ENCODE measurements around the gene RAB36.

The RAB36 gene

GRCh38 chr22:23107487-23108248 lies 37.6 kb upstream of the RAB36 start:
- no peak overlapping the region for H3K4me3 ChIP-seq (ENCODE audit: low read depth, low read length)
- no peak for DNase-seq (ENCODE audit: low read depth)
- TF ChIP-seq MYC (IDR thresholded peaks at IDR 0.05; ENCODE audit: low read depth, low read length) (no peak), MAX (IDR thresholded peaks at IDR 0.05; ENCODE audit: low read depth, low read length) (no peak), POLR2A (IDR thresholded peaks at IDR 0.05; ENCODE audit: extremely low read depth, insufficient read length) (no peak), CTCF (IDR thresholded peaks at IDR 0.05; ENCODE audit: low read depth, low read length) (no peak)

- H3K4me3 ChIP-seq (ENCODE audit: low read depth, low read length), result no peak overlapping the region
- DNase-seq (ENCODE audit: low read depth), result no peak
- TF ChIP-seq MAX (IDR thresholded peaks at IDR 0.05; ENCODE audit: low read depth, low read length) (no peak), POLR2A (IDR thresholded peaks at IDR 0.05; ENCODE audit: extremely low read depth, insufficient read length) (no peak), CTCF (IDR thresholded peaks at IDR 0.05; ENCODE audit: low read depth, low read length) (no peak), MYC (IDR thresholded peaks at IDR 0.05; ENCODE audit: low read depth, low read length) (no peak)
These were observed 36.8 kb upstream of the RAB36 start for GRCh38 chr22:23108249-23109078.

- no peak for DNase-seq (ENCODE audit: low read depth)
- no peak overlapping the region for H3K4me3 ChIP-seq (ENCODE audit: low read depth, low read length)
- no peak for TF ChIP-seq MYC (IDR thresholded peaks at IDR 0.05; ENCODE audit: low read depth, low read length)
These were observed 36.3 kb upstream of the RAB36 start for GRCh38 chr22:23109079-23109347.

GRCh38 chr22:23109441-23109978 lies 35.8 kb upstream of the RAB36 start:
- TF ChIP-seq CTCF (IDR thresholded peaks at IDR 0.05; ENCODE audit: low read depth, low read length), result no peak
- TF ChIP-seq POLR2A (IDR thresholded peaks at IDR 0.05; ENCODE audit: extremely low read depth, insufficient read length), result no peak
- TF ChIP-seq MYC (IDR thresholded peaks at IDR 0.05; ENCODE audit: low read depth, low read length), result no peak
- no peak for TF ChIP-seq MAX (IDR thresholded peaks at IDR 0.05; ENCODE audit: low read depth, low read length)
- H3K4me3 ChIP-seq (ENCODE audit: low read depth, low read length), result no peak overlapping the region
- no peak for DNase-seq (ENCODE audit: low read depth)

- DNase-seq (ENCODE audit: low read depth), result no peak
- no peak overlapping the region for H3K4me3 ChIP-seq (ENCODE audit: low read depth, low read length)
- TF ChIP-seq POLR2A (IDR thresholded peaks at IDR 0.05; ENCODE audit: extremely low read depth, insufficient read length) (no peak), MAX (IDR thresholded peaks at IDR 0.05; ENCODE audit: low read depth, low read length) (no peak), CTCF (IDR thresholded peaks at IDR 0.05; ENCODE audit: low read depth, low read length) (no peak), MYC (IDR thresholded peaks at IDR 0.05; ENCODE audit: low read depth, low read length) (no peak)
These were observed 34.9 kb upstream of the RAB36 start for GRCh38 chr22:23110190-23110921.
